Diencephalon (tissue), 1 donor: Measurements from ENCODE around the gene DUSP12. TPM values are rescaled to one million over a fixed set of nuclear protein-coding genes. Genes with fewer than 3 reads are reported as not detected.

Source experiments
- small RNA-seq: library from RNA; depleted of rRNA; stranded (forward); fragments of <200 nt; gene quantifications from one replicate; pipeline ENCODE3, GENCODE V24; 2014
- total RNA-seq: library from RNA; depleted of rRNA; stranded (reverse); fragments of >200 nt; gene quantifications from one replicate; pipeline ENCODE4 v1.2.3, GENCODE V29; 2014

DUSP12 gene, protein sequence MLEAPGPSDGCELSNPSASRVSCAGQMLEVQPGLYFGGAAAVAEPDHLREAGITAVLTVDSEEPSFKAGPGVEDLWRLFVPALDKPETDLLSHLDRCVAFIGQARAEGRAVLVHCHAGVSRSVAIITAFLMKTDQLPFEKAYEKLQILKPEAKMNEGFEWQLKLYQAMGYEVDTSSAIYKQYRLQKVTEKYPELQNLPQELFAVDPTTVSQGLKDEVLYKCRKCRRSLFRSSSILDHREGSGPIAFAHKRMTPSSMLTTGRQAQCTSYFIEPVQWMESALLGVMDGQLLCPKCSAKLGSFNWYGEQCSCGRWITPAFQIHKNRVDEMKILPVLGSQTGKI
- 46.1 TPM for total RNA-seq

DNA sequence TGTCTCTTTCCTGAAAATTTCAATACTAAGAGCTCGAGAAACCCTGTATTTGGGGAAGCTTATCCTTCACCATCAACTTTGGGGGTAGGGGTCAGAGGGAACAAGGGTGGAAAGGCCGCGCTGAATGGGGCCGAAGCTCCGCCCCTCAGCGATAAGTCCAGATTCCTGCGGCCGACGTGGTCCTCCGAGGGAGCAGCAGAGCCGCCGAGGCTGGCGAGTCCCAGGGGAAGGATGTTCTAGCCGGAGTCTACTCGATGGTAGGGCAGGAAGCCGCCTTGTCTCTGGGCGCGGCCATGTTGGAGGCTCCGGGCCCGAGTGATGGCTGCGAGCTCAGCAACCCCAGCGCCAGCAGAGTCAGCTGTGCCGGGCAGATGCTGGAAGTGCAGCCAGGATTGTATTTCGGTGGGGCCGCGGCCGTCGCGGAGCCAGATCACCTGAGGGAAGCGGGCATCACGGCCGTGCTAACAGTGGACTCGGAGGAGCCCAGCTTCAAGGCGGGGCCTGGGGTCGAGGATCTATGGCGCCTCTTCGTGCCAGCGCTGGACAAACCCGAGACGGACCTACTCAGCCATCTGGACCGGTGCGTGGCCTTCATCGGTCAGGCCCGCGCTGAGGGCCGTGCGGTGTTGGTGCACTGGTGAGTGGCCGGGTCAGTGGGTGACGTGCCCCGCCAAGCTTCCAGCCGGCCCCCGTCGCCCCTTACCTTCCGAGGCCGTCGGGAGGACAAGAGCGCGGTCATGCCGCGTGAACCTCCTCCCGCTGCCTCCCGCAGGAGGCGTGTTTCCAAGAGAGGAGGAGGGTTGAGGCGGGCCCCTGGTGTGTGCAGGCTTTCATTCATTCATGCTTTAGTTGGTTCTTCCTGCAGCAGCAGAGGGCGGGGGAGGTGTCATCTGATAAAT lies at the start of gene DUSP12:
Gene DUSP12, plus strand, starts transcription at position 278 of the 899 bp plus-strand sequence. Its CDS starts 16 bp downstream, at position 294.

DNA sequence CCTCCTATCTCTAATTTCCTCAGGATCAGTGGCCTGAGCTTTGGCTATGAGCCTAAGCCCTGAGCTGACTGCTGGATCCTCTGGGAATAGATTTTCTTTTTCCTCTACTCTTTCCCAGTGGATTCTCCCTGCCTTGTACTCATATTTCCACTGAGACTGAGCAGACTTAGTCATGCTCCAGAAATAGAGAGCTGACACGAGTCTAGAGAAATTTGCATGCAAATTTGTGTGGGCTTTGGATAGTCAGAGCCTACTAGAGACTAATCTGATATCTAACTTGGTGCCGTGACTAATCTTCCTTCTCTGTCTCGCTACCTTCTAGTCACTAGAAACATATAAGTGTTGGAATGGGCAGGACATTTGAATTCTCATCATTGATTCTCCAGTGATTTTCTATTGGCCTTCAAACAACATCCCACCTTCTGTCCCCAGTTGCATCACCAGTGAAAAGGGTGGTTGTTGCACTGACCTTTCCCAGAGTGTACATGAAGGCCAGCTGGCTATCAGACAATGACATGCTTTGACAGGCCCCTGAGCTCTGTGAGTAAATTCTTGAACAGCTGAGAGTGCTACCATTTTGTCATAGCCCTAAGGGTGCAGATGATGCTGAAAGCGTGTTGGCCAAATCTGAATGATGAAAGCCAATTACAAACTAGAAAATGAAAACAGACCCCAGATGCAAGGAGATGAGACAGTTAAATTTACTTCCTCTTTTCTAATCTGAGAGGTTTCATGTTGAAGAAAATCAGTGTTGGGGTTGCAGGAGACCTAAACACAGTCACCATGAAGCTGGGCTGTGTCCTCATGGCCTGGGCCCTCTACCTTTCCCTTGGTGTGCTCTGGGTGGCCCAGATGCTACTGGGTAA lies 42.9 kb upstream of the DUSP12 start, which contains the start of gene FCRLA:
Gene FCRLA, plus strand, starts transcription at position 748 of the 866 bp plus-strand sequence. Its CDS starts 36 bp downstream, at position 784.

DNA sequence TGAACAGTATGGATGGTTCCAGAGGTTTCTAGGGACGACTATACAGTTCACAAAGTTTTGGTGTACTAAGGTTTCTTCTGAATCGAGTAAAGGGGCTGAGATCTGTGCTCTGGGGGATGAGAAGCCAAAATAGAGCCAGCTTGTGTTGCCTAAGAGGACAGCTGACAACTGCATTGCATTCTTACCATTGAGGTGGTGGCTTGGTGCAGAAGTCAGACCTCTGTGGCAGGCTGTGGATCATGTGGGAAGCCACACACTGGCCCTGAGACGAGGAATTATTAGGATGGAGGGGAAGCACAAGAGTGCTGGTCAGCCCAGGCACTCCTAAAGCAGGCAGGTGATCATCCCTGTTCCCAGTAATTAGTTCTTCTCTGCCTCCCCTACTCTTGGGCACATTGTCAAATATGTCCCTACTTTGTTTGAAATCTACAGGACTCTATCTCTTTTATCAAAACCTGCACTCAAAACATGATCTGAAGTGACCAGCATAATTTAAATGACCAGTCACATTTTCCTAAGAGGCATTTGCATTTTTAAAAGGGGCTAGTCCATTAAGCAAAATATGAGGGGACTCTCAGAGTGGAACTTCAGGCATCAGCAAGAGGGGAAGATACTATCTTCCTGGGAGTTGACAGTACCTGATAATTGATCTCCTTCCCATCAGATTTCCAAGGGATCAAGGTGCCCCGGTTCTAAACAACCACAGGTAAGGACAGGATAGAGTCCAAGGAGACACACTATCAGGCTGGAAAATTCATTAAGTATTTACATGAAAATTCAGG lies 28.4 kb upstream of the DUSP12 start, which contains the start of gene FCRLB:
Gene FCRLB, plus strand, starts transcription at position 589 of the 782 bp plus-strand sequence. CDS start 1,129 bp downstream, outside the sequence.

DNA sequence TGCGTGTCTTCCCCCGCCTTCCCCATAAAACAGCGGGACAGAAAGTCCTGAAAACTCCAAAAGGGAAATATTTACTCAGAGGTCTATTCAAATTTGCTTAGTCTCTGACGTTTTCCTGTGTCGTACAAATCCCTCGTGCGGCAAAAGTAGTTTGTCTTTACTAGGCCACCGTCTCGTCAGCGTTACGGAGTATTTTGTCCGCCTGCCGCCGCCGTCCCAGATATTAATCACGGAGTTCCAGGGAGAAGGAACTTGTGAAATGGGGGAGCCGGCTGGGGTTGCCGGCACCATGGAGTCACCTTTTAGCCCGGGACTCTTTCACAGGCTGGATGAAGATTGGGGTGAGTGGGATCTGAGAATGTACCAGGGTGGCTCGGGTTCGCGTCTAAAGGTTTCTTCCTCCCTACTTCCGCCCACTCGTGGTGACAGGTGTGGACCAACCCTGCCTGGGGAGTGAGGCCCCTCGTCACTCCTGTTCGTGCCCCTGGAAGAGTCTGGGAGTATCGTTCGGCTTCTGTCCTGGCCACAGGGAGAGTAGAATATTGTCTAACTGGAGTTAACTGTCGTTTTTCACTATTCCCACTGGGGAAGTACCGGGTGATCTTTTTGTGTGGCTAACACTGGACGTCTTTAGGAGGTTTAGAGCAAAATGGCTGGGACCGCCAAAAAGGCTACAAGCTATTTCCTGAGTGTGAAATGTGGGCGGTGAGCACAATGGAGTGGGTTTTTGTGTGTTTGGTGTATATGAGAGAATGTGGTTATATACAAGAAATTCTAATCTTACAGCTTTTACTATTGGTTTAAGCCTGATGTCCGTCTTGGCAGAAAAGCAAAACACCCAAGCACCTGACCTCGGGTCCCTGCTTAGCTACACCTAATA lies 16.8 kb downstream of the DUSP12 start, which contains the start of gene ATF6:
Gene ATF6, plus strand, starts transcription at position 219 of the 880 bp plus-strand sequence. Its CDS starts 41 bp downstream, at position 260.

Small RNA genes lying within 50 kb of the gene (small RNA-seq; reads per million reads assigned to genes)
- not detected for gene RN7SL466P

Other genes with a start within 250 kb of the DUSP12 start
- gene FCGR2A, start 244.3 kb upstream of the DUSP12 start, total RNA-seq, result 15.5 TPM
- 1.2 TPM for gene HSPA6, start 225.2 kb upstream of the DUSP12 start, total RNA-seq
- gene FCGR3A, start 200.0 kb upstream of the DUSP12 start, total RNA-seq, result 11.1 TPM
- gene FCGR3B, start 118.6 kb upstream of the DUSP12 start, total RNA-seq, result 1.6 TPM
- 0.46 TPM for gene FCGR2B, start 86.6 kb upstream of the DUSP12 start, total RNA-seq
- not detected for gene FCRLA, start 42.6 kb upstream of the DUSP12 start, total RNA-seq
- 1.4 TPM for gene FCRLB, start 28.2 kb upstream of the DUSP12 start, total RNA-seq
- 34.8 TPM for gene ATF6, start 16.5 kb downstream of the DUSP12 start, total RNA-seq